Activated CD4-positive, alpha-beta T cell treated with anti-CD3 and anti-CD28 coated beads, Interleukin-2, Interleukin-6, amounts not matched to agents 100 ng/mL and 50 ng/mL, durations not matched to agents 16 hours and 8 hours (primary cell): Measurements from ENCODE around the gene E2F7.

Experiments
- DNase-seq: peaks from one replicate; pipeline ENCODE4 v3.0.0-alpha.2; 2020

E2F7 gene

DNA sequence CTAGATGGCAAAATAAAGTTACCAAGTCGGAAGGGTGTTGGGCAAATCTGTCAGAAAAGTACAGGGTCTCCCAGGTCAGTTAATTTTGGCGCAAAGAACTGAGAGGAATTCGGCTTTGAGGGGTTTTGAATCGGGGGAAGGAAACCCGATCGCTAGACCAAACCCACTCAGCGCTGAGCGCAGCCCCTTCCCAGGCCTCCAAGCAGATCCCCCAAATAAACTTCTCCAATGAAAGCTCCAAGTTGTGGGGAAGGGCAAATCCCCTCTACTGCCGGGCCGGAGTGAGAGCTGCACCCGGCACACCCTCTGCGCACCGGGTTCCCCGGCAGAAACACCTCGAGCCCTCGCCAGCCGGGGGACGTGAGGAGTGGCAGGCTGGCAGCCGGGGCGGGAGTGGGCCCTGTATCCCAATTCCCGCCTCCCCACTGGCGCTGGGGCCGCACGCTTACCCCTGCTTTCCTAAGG, 441 bp downstream of the E2F7 start:
- DNase-seq, result peak; percentile 16

GRCh38 chr12:77062846-77063461, 2.4 kb downstream of the E2F7 start:
- DNase-seq, result peak; percentile 10

GRCh38 chr12:77062396-77062795, 3.0 kb downstream of the E2F7 start:
- no peak for DNase-seq

GRCh38 chr12:77060883-77061240, 4.5 kb downstream of the E2F7 start:
- no peak for DNase-seq

- DNase-seq, result no peak
Observed at GRCh38 chr12:77060136-77060882, 5.1 kb downstream of the E2F7 start.

DNA sequence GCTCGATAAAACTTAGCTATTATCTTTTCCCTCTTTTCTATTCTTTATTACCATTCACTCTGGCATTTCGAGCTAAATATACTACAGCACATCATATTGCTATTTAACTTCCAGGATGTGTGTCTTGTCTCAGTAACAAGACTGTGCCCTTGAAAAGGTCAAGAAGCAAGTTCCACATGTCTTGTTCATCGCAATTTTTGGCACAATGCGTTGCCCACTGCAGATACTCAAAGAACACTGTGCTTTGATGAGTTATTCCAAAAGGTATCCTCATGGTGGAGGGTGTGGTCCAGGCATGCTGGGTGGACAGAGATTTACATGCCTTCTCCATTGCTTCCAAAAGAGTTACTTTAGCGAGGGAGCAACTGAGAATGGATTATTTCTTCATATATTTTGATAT, 6.6 kb downstream of the E2F7 start:
- no peak for DNase-seq

GRCh38 chr12:77054851-77055250, 10.5 kb downstream of the E2F7 start:
- DNase-seq, result no peak

GRCh38 chr12:77053259-77053658, 12.1 kb downstream of the E2F7 start:
- DNase-seq, result no peak

DNA sequence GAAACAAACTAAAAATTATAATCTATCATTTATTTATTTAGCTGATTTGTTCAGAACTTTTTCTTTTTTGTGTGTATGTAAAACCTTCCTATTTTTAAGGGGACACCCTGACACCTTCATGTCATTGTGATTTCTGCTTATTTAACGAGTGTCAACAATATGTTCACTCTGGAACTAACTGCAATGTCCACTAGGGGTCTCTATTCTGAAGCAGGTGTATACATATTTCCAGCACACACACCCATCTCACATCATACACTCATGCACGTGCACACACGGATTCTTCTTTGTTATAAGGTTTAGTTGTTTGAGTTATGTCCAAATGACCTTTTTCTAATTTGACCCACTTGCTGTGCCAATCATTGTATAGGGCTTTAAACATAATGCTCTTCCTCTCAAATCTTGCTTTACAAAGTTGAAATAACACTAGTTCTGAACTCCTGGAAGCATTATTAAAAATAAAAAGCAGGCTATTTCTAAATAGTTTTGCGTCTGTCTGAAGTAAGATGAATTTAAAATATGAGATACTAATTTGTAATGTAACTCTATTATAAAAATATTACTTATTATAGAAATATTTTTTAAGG, 15.5 kb downstream of the E2F7 start:
- peak; percentile 66 for DNase-seq

GRCh38 chr12:77047341-77048109, 17.8 kb downstream of the E2F7 start:
- no peak for DNase-seq

DNA sequence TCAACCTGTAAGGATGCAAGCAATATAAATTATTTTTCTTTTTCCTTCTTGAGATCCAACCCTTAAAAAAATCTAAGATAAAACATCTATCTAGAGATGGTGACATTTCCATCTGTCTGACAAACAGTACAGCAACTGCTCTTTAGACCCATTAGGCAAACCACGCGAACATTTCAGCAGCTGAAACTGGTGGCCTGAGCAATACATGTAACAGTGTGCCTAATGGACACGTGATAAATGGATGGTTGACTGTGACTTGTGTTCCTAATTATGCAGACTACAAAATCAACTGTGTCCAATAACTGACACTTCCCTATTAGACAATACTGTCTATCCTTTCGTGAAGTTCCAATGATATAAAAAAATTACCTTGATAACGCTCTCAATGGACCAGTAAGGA, 18.9 kb downstream of the E2F7 start:
- DNase-seq, result no peak

GRCh38 chr12:77045183-77045582, 20.2 kb downstream of the E2F7 start:
- no peak for DNase-seq

- no peak for DNase-seq
Observed at GRCh38 chr12:77044721-77045120, 20.6 kb downstream of the E2F7 start.

DNA sequence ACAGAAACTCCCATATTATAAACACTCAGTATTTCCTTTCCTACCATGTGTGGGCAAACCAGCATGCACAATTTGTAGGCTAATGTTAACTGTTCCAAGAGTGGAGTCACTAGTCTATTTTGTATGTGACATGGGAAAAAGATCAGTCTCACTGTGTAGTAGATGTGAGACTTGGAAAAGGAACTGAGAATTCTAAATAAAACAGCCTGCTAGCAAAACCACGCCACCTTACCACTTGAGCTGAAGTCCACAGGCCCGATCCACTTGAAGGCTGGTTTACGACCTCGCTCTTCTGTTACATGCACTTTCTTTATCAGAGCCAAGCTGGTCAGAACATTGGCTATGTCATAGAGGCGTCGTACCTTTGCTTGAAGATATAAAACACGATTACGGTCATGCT, 22.5 kb downstream of the E2F7 start:
- no peak for DNase-seq

GRCh38 chr12:77040231-77040630, 25.1 kb downstream of the E2F7 start:
- no peak for DNase-seq

GRCh38 chr12:77035226-77035625, 30.1 kb downstream of the E2F7 start:
- no peak for DNase-seq

DNA sequence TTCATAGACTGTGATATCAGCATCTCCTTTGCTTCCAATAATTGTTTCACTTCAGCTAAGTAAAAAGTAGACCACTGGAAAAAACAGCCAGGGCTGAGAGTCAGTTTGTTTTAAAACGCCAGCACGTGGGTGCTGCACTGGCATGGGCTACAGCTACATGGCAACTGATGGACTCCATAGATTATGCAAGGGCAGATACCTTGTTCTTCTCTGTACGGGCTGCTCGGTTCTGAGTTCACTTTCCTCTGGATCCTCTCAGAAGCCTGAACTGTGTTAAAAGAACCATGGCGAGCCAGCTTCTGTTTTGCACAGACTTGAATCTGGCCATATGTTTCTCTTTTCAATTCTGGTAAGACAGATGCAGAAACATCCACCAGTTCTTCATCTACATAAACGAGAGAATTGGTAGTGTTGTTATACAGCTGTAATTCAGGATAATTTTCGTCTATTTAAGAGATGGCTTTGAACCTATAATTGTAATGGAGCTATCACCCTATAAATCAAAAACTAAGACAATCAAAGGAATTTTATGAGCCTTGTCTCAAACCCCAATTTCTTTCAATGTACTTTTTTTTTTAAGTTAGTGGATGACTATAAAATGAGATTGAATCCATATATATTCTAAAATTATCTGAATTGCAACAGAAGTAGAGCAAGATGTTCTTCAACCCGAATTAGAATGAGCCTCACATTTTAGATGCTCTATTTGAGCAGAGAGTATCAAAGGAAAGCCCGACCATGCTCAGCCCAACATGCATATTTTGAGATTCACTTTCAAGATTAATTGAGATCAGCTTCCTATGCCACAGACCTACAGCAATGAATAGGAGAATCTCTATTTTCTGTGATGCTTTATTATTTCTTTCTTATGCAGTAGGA, 31.5 kb downstream of the E2F7 start:
- DNase-seq, result peak; percentile 8

DNA sequence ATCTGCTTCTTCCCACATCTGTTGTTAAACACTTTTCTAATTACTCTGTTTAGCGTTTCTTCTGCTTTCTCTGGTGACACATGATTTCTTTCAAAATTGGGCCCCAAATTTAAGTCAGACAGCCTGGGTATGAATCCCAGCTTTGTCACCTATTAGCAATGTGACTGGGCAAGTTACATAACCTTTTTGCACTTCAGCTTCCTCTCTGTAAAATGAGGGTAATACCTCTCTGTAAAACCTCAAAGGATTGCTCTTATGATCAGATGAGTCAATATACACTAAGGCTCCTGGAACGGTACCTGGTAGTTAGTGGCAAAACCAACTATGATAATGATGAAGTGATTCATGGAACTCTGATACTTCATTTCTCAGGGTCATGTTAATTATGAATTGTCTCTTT, 33.0 kb downstream of the E2F7 start:
- peak; percentile 59 for DNase-seq

DNA sequence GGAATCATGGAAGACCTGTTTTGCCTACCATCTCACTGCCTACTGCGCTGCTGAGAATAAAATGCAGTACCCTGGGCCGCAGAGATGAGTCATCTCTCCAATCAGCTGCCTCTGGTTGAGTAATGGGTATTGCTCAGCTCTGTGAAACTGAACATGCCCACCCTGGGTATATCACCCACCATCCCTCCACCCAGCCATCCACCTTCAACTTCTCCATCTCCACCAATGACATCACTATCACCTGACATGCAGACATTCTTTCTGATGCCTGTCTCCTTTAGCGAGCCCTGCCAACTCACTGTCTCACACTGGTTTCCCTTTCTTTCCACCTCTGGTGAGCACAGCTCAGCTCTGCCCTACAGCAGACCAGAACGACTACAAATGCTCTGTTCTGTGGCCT, 33.6 kb downstream of the E2F7 start:
- peak; percentile 35 for DNase-seq

GRCh38 chr12:77025782-77026314, 39.5 kb downstream of the E2F7 start:
- no peak for DNase-seq

DNA sequence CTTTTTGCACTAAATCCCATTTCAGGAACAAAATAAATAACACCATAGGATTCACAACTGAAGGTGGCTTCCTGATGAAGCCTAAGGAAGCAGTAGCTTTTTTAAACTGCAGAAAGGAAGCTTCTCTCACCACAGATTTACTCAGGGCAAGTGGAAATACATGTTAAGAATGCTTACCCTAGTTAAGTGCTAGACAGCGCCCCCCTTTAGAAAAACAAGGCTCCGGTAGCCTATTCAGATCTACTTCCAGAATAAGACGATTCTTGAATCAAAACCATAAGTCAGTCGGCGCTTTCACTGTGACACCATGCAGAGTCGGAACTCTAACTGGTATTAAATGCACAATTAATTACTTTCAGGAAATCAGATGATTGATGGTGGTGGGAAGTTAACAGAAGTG, 41.9 kb downstream of the E2F7 start:
- DNase-seq, result no peak

GRCh38 chr12:77019920-77020319, 45.4 kb downstream of the E2F7 start:
- no peak for DNase-seq
